Heart left ventricle (tissue), 13 donors: ENCODE data around the gene MUC4.
"Not testable (repeated sequence)": the region's sequence is repeated elsewhere in the genome, so short reads cannot be mapped to it uniquely, and the experiment has no call there.

Source experiments
- CTCF ChIP-seq, 12 donors: fragments of 200-600 bp; sonication (generic) in 4 of 12; IDR thresholded peaks; one replicate each; pipeline versions ENCODE4 v1.5.0 to v1.8.0; 2018 to 2022; ENCODE audit warnings: antibody characterized with exemption in 12 of 12, mild to moderate bottlenecking in 5 of 12
- POLR2A ChIP-seq, 2 donors: fragments of 450-650 bp; IDR thresholded peaks; one replicate each; pipeline ENCODE4 v1.6.1; 2017; ENCODE audit warnings: antibody characterized with exemption in 2 of 2, mild to moderate bottlenecking in 2 of 2, moderate library complexity in 2 of 2
- donor health status: ischemic (EF 13 %, LVEDD 7.1; RV severe dilation, severe dysfunction).
- donor health status: DM: no; HTN: yes; CAD: no.
- donor health status: DM: no; HTN: no; CAD: no.
- donor health status: ischemic (EF 25% LVEDD 6.9; RV normal size, moderate dysfunction).
- donor health status: ischemic (EF 25% LVEDD 5.7; RV mildly dilated, moderate dysfunction).
- donor health status: ischemic (EF 35%, LVEDD 5.7; RV mildly dilated, moderate dysfunction).
- donor health status: nonischemic (EF 11% LVEDD 7.7; RV severe dilation, severe dysfunction).
- donor health status: DM: yes; HTN: yes; CAD: no.
- donor health status: PGD.
- donor health status: ischemic (EF 29% LVEDD 5.4; RV normal size, mild dysfunction).
- donor health status: nonischemic (EF 23%, LVEDD 6.1; RV moderate dilation, normal function).

GRCh38 chr3:195728789-195729188 is 82.9 kb downstream of the MUC4 start:
- not testable (repeated sequence) for TF ChIP-seq CTCF, POLR2A (IDR thresholded peaks at IDR 0.05)
